GM19452 (cell line): ENCODE results near the gene MAP3K9.

Experiments used
- ATAC-seq: cut with Tn5 transposase; IDR thresholded peaks from one replicate; pipeline ENCODE4 v1.9.1; 2021; ENCODE audit not compliant: unreplicated experiment

Gene MAP3K9

DNA sequence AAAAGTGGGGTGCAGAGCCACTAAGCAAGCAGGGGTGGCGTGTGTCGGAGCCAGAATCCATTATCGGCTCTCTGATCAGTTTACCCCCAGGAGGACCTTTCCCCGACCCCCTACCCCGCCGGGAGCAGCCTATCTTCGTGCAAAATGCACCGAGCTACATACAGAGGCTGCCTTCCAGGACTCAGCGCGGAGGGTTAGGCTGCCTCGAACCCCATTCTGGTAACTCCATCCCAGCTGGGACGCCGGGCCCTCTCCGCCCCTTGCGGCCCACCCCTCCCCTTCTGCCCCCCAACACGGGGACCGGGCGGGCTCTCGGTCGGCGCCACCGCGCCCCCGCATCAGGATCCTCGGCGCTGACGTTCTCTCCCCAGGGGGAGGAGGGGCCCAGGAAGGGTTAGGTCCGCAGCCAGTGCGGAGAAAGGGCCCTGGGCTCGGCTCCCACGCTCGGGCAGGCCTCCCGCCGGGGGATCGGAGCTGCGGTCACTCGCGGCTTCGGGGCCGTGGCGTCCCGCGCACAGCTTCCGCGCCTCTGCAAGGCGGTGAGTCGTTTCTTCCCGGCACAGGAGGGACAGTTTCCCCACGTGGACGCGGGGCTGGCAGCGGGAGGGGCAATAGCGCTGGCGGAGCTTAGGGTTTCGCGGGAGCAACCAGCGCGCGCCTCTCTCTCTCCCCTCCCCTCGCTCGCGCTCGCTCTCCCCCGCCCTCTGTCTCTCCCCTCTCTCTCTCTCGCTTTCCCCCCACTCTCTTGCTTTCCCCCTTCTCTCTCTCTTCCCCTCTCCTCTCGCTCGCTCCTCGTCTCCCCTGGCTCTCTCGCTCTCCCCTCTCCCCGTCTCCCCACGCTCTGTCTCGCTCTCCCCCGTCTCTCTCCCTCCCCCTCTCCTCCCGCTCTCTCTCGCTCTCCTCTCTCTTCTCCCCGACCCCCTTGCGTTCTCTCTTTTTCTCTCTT, 12.5 kb upstream of the MAP3K9 start:
- no peak for ATAC-seq

DNA sequence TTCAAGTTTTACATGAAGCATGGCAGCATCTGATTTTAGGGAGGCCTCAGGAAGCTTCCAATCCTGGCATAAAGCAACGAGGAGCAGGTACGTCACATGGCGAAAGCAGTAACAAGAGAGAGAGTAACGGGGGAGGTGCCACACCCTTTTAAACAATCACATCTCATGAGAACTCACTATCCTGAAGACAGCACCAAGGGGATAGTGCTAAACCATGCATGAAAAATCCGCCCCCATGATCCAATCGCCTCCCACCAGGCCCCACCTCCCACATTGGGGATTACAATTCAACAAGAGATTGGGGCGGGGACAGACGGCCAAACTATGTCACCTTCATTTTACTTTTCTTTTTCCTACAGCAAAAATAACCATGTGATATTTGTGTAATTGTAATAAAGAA, 7.2 kb upstream of the MAP3K9 start:
- no peak for ATAC-seq

DNA sequence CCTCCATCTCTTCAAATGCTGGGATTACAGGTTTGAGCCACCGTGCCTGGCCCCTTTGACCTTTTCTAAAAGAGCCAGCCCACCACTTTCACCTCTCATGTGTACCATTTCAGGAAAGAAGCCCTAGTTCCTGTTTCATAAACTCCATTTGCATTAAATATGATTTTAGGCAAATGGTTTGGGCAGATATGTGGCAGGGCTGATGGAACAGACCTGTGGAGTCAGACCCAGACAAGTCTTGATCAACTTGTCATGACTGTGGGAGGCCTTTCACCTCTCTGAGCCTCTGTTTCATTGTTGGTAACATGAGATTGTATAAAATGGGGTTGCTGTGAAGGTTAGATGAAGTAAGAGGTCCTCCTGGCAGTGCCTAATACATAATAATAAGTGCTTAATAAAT, 5.2 kb upstream of the MAP3K9 start:
- no peak for ATAC-seq

DNA sequence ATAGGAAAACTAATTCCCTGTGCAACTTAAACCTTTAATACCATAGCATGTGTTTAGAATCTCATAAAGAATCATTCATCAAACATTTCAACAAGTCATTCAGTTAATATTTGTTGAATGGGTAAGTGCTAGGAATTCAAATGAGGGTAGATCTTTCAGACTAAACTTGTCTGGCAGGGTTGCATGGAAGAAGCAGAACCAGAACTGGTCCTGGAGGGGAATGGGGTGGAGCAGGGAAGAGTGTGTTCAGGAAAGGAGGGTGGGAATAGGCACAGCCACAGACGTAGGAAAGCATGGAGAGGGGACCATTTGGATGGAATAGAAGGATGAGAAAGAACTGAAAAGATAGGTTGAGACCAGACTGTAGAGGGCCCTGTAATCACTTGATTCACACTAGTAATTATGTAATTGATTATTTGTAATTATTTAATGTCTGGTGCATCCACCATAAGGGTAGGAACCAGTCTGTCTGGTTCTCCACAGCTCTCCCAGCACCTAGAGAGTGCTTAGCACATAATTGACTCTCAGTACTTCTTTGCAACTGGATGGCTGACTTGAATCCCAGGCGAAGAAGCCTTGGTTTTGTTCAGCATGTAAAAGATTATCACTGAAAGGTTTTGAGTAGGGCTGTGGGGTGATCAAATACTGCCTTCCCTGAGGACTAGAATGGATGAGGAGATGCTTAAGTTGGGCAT, 3.0 kb upstream of the MAP3K9 start:
- ATAC-seq, result no peak

DNA sequence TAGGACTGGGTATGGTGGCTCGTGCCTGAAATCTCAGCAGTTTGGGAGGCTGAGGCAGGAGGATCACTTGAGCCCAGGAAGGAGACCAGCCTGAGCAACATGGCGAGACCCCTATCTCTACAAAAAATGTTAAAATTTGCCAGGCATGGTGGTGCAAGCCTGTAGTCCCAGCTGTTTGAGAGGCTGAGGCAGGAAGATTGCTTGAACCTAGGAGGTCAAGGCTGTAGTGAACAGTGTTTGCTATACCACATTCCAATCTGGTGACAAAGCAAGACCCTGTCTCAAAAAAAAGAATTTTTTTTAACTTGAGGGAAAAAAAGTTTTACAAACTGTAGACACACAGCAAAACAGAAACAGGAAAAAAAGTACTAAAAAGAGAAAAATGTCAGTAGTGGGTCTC, 2.3 kb upstream of the MAP3K9 start:
- no peak for ATAC-seq

DNA sequence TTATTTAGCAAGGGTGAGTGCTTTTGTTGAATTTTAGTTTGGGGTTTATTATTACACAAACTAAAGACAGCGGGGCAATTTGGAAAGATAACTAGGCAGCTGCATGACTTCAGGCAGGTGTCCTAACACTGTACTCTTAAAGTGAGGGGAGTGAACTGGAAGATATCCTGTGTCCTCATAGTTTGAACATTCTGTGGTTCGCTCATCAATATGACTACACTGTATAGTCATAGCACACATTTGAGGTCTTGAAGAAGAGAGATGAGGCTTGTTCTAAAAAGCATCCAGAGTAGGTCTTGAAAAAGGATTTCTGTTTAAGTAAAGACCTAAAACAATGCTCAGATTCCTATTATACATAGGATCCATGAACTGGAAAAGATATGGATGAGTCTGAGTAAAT, 1.7 kb upstream of the MAP3K9 start:
- ATAC-seq, result no peak

DNA sequence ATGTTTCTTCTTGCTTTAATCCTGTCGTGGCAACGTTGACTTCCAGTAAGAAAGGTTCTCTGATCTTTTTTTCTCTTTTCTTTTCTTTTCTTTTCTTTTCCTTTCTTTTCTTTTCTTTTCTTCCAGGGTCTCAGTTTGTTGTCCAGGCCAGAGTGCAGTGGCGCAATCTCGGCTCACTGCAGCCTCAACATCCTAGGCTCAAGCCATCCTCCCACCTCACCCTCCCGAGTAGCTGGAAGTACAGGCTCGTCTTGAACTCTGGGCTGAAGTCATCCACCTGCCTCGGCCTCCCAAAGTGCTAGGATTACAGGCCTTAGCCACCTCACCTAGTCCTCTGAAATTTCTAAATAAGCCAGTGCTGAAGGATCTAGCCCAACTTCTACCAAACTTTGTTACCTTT, 1.3 kb upstream of the MAP3K9 start:
- ATAC-seq, result no peak

DNA sequence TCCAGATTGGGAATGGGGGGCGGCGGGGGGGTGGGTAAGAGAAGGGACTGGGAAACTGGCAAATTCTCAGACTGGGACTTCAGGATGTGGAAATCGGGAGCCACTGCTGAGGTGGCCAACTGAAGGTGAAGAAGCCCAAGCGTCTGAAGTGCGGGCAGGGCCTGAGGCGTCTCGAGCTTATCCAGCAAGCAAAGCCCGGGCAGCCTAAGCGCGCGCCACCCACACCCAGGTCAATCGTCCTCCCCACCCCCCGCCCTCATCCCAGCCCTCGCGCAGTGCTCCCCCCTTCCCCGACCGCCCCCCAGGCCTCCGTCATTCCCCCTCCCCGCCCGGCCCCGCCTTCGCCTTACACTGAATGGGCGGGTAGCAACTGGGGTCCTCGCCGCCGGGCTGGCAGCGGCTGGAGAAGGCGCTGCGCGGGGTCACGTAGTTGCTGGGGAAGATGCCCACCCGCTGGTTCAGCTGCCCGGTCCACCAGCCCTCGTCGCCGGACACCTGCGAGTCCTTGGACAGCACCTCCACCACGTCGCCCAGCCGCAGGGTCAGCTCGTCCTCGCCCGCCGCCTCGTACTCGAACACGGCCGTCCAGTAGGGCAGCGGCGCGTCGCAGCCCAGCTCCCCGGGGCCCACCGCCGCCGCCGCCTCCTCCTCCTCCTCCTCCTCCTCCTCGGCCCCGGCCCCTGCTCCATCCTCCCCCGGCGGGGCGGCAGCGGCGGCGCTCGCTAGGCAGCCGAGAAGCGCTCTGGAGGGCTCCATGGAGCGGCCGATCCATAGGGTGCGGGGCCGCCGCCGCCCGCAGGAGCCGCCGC, 693 bp downstream of the MAP3K9 start:
- ATAC-seq, result peak; percentile 11

DNA sequence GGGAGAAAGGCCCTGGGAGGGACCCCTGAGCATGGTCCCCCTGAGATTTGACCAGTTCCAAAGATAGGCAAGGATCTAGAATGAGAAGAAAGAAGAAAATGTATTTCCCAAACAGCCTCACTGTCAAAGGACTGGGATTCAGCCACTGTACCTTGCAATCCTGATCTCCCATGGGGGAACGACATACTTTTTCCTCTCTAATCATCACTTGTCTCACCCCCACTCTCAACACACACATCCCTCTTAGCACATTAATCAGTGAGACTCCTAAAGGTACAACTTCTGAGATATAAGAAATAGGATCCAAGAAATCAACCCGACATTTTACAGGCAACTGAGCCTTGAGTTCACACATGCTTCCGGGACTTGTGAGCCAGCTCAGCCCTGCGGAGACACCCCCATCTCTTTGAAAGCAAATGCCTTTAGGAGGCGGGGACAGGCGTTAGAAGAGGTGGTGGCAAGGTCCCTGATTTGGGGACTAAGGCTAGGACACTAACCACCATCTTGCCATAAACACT, 1.4 kb downstream of the MAP3K9 start:
- ATAC-seq, result no peak

DNA sequence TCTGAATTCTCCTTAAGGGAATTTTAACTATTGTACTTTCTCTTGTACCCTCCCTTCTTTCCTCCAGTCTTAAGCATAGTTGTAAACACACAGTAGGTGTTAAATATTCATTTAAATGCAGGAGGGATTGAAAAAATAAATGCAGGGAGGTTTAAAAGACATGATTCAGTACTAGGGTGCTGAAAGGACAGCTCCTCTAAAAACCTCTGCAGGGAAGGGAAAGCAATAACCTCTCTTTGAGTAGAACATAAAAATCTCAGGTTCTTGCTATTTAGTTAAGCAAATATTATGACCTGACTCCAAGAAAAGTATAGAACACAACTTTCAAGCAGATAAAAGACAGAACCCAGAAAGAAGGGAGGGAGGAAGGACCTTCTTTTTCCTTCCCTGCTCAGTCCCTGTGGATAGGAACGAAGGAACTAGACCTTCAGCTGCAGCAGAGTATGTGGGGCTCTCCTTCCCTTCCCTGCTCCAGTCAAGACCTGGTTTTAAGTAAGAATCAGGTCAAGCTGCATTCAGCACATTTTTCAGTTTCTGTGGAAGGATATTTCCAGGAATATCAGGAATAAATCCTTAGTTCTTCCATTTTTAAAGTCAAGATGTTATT, 4.7 kb downstream of the MAP3K9 start:
- ATAC-seq, result no peak

DNA sequence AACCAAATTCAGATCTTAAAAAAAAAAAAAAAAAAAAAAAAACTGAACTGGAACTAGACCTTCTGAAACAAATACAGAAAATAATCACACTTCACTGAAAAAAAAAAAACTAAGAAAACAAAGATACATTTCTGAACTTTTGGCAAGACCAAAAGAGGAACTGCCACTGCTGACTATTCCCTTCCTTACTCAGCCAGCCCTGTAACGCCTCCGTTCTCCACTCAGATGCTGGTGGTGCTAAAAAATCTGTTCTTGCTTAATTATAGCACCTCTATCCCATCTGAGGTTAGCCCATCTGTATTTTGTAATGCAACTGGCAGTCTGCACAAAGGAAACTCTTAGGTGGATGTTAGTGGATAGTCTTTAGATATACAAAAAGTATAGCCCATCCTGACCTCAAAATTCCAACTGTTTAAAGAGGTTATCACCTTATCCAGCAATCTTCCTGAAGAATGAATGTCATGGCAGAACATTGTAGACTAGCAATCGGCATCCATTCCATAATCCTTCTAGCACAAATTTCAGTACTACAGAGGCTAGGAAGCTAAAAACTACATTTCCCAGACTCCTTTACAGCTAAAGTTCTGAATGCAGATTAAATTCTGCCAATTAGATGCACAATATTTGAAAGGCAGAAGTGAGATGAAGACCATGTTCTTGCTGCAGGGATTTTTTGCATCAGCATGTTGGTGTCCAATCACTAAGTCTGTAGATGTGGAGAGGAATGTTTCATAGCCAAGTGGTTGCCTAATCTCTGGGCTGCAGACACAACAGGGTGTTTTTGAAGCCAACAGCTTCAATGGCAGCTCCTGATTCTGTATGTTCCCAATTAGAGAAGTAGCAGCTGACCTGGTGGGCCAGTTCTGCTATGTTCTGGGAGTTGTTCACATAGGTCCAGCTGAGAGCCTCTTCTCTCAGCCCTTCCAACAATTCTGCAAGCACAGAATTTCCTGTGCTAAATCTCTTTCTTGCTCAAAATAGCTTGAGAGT, 5.7 kb downstream of the MAP3K9 start:
- peak; percentile 67 for ATAC-seq

DNA sequence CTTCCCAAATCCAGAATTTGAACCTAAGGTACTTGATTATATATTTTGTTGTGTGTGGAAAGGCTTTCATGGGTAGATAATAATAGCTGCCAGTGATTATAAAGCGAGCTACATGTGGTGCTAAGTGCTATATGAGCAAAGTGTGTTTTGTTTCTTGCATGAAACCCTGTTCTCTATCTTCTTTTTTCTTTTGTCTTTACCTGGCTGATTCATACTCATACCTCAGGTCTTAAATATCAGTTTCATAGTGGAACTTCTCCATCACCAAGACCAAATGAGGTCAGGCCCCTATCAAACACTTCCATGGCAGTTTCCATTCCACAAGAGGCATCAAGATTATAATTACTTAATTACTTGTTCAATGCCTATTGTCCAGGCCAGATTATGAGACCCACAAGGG, 6.9 kb downstream of the MAP3K9 start:
- ATAC-seq, result no peak

DNA sequence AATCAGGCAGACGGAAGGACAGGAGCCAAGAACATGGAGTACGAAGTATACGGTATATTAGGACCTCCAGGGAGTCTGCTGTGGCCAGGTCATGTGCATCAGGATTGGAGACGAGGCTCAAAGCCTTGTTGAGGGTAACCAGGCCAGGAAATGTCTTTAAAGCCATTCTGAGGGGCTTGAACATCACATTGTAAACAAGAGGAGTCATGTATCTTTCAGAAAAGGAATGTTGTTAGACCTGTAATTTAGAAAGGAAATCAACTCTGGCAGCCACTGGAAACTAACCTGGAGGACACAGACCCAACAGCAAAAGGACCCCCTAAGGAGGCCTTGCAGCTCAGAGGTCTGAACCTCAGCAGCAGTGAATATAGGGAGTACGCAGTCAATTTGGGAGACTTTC, 7.5 kb downstream of the MAP3K9 start:
- no peak for ATAC-seq

DNA sequence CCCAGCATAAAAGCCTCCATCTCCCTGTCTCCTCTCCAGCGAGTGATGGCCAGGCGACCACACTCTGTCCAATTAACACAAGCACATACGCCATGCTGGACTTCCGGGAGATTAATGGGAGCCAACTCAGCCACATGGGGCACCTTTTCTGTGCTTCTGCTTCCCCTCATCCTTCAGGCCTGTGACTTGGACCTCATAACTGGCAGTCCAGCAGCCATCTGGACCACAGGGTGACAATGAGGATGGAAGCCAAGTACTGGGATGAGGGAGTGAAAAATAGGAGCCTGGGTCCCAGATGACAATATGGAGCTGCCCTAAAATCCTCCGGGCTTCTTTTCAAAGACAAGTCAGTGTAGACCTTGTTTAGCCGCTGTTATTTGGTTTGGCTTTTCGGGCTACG, 12.8 kb downstream of the MAP3K9 start:
- no peak for ATAC-seq

DNA sequence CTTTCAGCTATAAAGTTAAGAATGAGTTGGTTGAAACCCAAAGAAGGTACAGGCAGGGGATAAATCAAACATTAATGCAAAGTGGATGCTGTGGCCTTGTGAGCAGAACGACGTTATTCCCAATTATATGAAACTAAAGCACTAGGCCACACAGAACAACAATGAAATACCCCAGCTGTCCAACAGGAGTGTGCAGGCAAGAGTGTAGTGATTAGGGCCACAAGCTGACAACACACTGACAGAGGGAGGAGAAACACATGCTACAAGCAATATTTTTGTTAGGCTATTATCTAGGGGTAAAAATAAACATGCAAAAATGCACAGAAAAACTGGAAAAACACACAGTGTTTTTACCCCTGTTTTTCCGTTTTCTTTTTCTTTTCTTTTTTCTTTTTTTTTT, 15.0 kb downstream of the MAP3K9 start:
- no peak for ATAC-seq

DNA sequence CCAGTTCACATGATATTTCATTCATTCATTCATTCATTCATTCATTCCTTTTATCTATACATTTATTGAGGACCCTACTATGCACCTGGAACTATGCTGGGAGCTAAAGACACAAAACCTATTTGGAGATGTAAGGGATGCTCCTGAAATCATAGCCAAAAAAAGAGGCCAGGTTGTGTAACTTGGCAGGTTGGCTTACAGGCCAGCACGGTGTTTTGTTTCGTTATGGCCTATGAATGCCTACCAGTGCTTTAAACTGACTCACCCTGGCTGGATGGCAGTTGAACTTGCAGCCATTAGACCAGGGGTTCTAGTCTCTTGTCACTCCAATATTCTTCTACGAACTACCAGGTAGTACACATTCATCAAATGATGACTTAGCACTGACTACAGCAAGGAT, 15.7 kb downstream of the MAP3K9 start:
- ATAC-seq, result no peak

DNA sequence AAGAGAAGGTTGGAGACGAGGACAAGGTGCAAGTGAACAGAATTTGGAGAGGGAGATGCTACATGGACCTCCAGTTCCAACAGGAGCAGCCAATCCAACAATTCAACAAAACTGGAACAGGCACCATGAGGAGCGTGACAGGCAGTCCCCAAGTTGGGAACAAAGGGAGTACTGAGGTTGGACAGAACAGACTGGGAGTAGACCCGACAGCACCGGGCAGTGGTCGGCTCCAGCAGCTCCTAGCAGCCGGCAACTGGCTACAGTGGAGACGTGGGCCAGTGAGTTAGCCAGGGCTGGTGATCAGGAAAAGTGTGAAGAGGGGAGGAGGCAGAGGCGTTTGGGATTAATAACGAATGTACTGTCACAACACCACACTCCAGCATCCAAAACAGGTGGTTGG, 16.4 kb downstream of the MAP3K9 start:
- no peak for ATAC-seq

DNA sequence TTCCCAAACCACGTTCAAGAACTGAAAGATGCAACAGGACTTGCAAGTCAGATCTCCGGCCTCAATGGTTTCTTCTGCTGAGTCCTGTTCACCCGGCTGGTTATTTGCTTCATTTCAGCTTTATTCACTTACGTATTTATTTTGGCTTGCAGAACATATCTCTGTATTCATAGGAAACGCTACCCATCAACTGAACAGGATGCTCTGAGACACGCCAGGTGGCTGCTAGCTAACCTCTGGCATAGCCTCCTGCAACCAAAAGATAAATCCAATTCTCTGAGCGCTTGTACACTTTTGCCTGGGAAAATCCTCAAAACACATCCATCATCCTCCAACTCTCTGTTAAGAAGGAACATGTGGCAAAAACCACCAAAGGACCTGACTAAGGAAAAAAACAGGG, 17.3 kb downstream of the MAP3K9 start:
- no peak for ATAC-seq

DNA sequence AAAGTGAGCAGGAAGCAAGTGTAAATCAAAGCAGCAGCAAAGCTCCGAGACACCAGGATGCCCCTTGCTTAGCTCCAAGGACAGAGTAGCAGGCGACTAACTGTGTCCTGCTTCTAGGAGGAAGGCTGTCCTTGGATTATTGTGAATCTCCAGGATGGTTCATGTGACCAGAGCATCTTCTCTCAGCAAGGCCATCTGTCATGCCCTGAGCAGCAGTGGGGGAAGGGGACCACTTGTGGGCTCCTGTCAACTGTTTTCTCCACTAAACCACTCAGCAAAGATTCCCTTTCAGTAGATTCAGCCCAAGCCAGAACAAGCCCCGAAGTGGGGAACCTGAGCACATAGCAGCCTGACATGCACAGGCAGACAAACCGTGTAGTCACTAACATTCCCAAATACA, 19.4 kb downstream of the MAP3K9 start:
- ATAC-seq, result no peak

DNA sequence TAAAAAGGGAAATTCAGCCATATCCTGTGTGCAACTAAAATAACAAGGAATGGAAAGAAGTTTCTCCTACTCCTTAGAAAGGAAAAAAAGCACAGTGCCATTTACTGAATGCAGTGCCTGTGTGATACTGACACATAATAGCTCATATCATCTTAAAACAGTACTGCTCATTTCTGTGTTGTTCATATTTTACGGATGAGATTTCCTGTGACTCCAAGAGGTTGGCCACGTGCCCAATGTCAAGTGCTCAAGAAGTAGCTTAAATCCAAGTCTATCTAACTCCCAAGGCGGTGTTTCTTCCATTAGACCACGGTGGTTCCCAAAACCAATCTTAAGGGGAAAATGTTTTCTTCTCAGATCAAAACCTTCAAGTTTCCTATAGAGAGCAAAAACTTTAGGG, 20.0 kb downstream of the MAP3K9 start:
- ATAC-seq, result no peak
